ENCODE data around the gene EMX1.

DNA sequence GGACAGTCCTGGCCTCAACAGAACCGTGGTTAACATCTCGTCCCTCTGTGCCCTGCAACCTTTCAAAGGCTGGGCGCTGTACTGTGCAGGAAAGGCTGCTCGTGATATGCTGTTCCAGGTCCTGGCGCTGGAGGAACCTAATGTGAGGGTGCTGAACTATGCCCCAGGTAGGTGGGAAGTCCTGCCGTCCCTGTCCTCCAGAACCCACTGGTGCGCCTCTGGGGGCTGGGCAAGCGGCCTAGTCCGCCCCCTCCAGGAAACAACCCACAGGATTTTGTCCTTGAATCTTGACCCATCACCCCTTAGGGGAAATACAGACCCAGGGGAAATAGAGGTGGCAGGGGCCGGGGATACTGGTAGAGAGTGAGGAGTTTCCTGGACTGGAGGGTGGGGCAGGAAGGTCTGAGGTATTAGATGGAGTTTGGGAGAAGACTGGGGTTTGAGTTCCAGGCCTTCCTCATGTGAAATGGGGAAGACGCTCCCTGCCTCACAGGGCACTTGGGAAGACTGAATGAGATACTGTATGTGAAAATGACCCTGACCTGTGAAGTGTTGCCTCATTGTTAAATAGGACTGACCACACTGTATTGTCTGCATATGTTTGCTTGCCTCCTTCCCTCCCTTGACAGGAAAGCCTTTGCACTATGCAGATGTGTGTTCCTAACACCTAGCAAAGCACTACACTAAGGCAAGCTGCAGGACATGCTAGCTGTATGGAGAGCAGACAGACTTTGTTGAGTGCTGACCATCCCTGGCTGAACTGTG lies 28.7 kb upstream of the EMX1 start:
- TF ChIP-seq, protein P1, sequence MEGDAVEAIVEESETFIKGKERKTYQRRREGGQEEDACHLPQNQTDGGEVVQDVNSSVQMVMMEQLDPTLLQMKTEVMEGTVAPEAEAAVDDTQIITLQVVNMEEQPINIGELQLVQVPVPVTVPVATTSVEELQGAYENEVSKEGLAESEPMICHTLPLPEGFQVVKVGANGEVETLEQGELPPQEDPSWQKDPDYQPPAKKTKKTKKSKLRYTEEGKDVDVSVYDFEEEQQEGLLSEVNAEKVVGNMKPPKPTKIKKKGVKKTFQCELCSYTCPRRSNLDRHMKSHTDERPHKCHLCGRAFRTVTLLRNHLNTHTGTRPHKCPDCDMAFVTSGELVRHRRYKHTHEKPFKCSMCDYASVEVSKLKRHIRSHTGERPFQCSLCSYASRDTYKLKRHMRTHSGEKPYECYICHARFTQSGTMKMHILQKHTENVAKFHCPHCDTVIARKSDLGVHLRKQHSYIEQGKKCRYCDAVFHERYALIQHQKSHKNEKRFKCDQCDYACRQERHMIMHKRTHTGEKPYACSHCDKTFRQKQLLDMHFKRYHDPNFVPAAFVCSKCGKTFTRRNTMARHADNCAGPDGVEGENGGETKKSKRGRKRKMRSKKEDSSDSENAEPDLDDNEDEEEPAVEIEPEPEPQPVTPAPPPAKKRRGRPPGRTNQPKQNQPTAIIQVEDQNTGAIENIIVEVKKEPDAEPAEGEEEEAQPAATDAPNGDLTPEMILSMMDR (IDR thresholded peaks at IDR 0.05) = no peak
- TF ChIP-seq POLR2A (IDR thresholded peaks at IDR 0.05) = no peak

All from testis (tissue), 2 donors.